Vagina (tissue), 2 donors: ENCODE data around the gene HAPSTR1.

ENCODE experiments used
- CTCF ChIP-seq, 3 experiments: fragments of 450-650 bp in 2 of 3; fragments of 200-600 bp in 1 of 3; sonication (generic) in 1 of 3; IDR thresholded peaks; one replicate each; pipeline ENCODE4 v1.5.1; 2017 to 2019; ENCODE audit warnings: antibody characterized with exemption in 3 of 3, mild to moderate bottlenecking in 2 of 3, moderate library complexity in 2 of 3
- POLR2A ChIP-seq, 2 donors: fragments of 450-650 bp; IDR thresholded peaks; one replicate each; pipeline ENCODE4 v1.6.1; 2017; ENCODE audit warnings: antibody characterized with exemption in 2 of 2, mild to moderate bottlenecking in 2 of 2, moderate library complexity in 2 of 2
- POLR2AphosphoS5 ChIP-seq, 2 donors: sonication (generic); formaldehyde crosslinking; IDR thresholded peaks; one replicate each; pipeline ENCODE4 v1.9.0; 2017; ENCODE audit warnings: antibody characterized with exemption in 2 of 2, mild to moderate bottlenecking in 2 of 2, low read depth in 1 of 2; ENCODE audit not compliant: insufficient read depth in 1 of 2

- TF ChIP-seq CTCF (IDR thresholded peaks at IDR 0.05) (no peak), POLR2AphosphoS5 (IDR thresholded peaks at IDR 0.05; ENCODE audit: insufficient read depth in 1 of 2, low read depth in 1 of 2) (no peak), POLR2A (IDR thresholded peaks at IDR 0.05) (no peak)
Observed at GRCh38 chr16:9077091-9077809, 14.2 kb upstream of the HAPSTR1 start.
